Tongue (tissue), 2 donors: ENCODE measurements around the gene URM1. TPM values are rescaled to one million over a fixed set of nuclear protein-coding genes. Genes with fewer than 3 reads are reported as not detected.
"Not testable (repeated sequence)": the region's sequence is repeated elsewhere in the genome, so short reads cannot be mapped to it uniquely, and the experiment has no call there.

Source experiments
- DNase-seq: peaks from one replicate; pipeline ENCODE4 v3.0.0-alpha.2; 2015
- total RNA-seq: library from RNA; depleted of rRNA; stranded (reverse); fragments of >200 nt; gene quantifications from one replicate; pipeline ENCODE4 v1.2.3, GENCODE V29; 2014

Gene URM1
- 28.8 TPM for total RNA-seq

DNA sequence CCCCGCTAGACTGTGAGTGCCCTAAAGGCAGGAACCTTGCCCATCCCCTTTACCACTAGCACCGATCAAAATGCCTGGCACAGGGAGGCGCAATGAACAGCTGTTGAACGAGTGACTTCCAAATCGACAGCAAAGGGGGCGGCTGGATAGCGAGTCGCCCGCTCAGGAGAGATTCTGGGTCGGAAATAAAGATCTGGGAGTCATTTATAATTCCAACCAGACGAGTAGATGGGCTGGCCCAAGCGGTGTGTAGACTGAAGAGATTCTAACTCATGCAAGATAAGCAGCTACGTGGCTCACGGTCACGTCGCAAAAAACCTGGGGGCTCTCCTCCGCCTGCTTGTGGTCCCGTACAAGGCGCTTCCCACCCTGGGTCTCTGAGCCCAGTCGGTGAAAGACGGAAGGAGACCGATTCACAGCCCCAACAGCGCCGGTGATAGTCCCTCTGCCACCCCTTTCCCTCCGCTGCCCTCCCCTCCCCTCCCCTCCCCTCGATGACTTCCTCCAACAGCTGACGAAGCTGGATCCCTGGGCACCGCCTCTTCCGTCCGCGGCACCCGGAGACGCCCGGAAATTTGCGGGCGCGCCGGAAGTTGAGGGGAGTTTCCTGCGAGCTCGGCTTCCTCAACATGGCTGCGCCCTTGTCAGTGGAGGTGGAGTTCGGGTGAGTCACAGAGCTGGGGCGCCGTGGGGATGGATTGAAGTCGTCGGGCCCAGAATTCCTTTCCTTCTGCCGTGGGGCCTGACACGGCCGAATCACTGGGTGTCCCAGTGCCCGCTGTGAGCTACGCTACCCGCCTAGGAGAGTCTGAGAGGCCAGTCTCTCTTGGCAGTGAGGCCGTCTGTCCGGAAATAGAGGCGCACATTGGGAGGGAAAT lies at the start of gene URM1:
TSS of gene URM1 (plus strand) at position 623 of the 878 bp plus-strand sequence. CDS start at position 630, 7 bp downstream.
- DNase-seq: peak; percentile 99

GRCh38 chr9:128321879-128322403 lies 49.2 kb upstream of the URM1 start:
- DNase-seq: no peak

DNA sequence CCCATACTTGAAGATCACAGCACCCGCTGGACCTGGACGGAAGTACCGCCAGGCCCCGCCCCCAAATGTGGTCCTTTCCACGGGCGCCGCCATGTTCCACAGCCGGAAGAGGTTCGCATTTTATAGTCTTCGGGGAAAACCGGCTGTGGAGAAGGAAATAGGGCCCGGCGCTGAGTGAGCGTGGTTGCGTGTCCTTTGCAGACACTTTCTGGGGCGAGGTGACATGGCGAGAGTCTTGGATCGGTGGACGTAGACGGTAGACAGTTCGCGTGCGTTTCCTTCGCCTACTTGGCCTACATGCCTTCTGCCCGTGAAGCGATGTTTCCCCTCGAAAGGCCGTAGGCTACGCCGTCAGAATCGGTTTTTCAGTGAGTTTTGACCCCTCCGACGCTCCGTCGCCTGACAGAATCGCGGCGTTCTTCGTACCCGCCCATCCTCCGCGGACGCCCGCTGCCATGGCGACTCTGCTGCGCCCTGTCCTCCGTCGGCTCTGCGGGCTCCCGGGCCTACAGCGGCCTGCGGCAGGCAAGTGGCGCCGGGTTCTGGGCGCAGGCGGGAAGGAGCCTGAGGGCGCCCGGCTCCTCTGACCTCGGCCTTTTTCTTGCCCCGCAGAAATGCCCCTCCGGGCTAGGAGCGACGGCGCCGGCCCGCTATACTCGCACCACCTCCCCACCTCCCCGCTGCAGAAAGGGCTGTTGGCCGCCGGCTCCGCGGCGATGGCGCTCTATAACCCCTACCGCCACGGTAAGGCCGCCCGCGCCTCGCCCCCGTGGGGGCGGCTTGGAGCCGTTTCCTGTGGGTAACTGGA lies 48.6 kb upstream of the URM1 start, which contains the start of the genes COQ4 and TRUB2:
TSS of gene COQ4 (plus strand) at position 436 of the 808 bp plus-strand sequence. CDS start at position 456, 20 bp downstream.
TSS of gene TRUB2 (minus strand) at position 44 of the 808 bp plus-strand sequence. CDS start at position 5, 39 bp downstream.
- DNase-seq: peak; percentile 98

- no peak for DNase-seq
Measured at GRCh38 chr9:128323212-128323730, 47.9 kb upstream of the URM1 start.

DNA sequence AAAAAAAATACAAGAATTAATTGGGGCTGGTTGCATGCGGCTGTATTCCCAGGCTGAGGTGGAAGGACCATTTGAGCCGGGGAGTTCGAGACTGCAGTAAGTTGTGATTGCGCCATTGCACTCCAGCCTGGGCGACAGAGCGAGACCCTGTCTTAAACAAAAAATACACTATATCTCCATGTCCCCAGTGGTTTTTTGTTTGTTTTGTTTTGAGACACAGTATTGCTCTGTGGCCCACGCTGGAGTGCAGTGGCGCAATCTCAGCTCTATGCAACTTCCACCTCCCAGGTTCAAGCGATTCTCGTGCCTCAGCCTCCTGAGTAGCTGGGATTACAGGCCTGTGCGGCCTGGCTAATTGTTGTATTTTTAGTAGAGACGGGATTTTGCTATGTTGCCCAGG lies 47.4 kb upstream of the URM1 start:
- no peak for DNase-seq

- DNase-seq: no peak
Measured at GRCh38 chr9:128324401-128324800, 46.8 kb upstream of the URM1 start.

- no peak for DNase-seq
Measured at GRCh38 chr9:128325629-128326028, 45.5 kb upstream of the URM1 start.

- DNase-seq: no peak
Measured at GRCh38 chr9:128333451-128333869, 37.7 kb upstream of the URM1 start.

- DNase-seq: peak; percentile 4
Measured at GRCh38 chr9:128335161-128335560, 36.0 kb upstream of the URM1 start.

DNA sequence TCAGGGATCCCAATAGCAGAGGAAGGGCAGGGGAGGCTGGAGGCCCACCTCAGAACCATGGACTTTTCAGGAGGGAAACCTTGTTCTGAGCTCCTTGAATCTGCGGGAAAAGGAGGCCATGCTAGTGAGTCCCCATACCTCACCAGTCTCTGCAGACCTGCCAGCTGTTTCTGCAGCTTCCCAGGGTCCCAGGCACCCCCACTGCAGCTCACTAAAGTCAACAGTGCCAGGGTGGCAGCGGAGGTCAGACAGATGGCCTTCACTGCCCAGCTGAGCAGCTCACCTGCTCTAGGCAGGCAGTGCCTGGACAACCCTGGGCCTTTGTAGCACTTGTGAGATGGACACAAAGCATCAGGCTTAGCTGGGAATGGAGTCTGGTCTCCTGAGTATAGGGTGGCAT lies 35.3 kb upstream of the URM1 start:
- DNase-seq: no peak

- DNase-seq: no peak
Measured at GRCh38 chr9:128337936-128338335, 33.2 kb upstream of the URM1 start.

DNA sequence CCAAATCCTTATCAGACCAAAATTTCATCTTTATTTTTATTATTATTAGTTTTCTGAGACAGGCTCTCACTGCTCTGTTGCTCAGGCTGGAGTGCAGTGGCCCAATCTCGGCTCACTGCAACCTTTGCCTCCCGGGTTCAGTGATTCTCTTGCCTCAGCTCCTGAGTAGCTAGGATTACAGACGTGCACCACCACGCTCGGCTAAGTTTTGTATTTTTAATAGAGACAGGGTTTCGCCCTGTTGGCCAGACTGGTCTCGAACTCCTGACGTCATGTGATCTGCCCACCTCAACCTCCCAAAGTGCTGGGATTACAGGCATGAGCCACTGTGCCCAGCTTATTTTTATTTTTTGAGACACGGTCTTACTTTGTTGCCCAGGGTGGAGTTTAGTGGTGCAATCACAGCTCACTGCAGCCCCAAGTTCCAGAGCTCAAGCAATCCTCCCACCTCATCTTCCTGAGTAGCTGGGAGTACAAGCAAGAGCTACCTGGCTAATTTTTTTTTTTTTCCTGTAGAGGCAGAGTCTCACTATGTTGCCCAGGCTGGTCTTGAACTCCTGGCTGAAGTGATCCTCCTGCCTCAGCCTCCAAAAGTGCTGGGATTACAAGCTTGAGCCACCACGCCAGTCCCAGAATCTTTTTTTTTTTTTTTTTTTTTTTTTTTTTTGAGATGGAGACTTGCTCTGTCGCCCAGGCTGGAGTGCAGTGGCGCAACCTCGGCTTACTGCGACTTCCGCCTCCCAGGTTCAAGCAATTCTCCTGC lies 32.1 kb upstream of the URM1 start:
- DNase-seq: not testable (repeated sequence)

- DNase-seq: peak; percentile 86
Measured at GRCh38 chr9:128339761-128340690, 31.1 kb upstream of the URM1 start, which contains the start of gene SLC27A4. SLC27A4 (plus strand) TSS chr9:128340527; CDS start chr9:128343133, 2,606 bp downstream.

- DNase-seq: no peak
Measured at GRCh38 chr9:128340691-128341434, 30.3 kb upstream of the URM1 start.

DNA sequence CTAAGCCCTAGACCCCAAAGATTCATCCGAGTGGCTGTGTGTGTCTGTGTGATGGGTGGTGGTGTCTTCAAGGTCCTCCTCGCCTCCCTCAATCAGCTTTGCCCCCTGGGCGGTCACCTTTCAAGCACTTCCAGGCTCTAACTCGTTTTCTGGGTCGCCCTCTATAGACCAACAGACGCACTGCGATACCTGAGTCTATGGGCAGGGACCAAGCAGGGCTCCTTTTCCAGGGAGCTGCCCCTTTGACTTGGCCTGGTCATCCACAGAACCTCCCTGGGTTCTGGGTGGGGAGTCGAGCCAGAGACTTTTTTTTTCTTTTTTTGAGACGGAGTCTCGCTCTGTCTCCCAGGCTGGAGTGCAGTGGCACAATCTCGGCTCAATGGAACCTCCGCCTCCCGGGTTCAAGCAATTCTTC lies 29.7 kb upstream of the URM1 start:
- DNase-seq: peak; percentile 67

- no peak for DNase-seq
Measured at GRCh38 chr9:128342971-128343680, 28.0 kb upstream of the URM1 start.

DNA sequence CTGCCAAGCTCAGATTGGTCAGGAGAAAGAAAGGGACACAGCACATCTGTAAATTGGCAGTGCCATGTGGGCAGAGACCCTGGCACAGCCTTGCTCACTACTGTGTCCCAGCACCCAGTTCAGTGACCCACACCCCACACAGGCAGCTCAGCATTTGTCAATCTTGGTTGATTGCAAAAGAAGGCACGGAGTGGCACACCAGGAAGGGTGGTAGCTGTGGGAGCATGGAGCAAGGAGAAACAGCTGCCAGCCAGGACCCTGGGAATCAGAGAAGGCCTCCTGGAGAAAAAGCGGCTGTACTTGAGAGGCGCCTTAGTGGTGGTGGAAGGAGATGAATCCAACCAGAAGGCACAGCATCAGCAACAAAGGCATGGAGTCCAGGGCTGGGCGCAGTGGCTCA lies 27.3 kb upstream of the URM1 start:
- DNase-seq: no peak

- no peak for DNase-seq
Measured at GRCh38 chr9:128344931-128345605, 26.1 kb upstream of the URM1 start.
